Stimulated activated CD8-positive, alpha-beta memory T cell treated with anti-CD3 and anti-CD28 coated beads, Interleukin-12 subunit alpha, Interleukin-12 subunit beta, amount 100 ng/mL, for 24 hours (primary cell): ENCODE results near the gene PILRA.
"Not testable (repeated sequence)": the region's sequence is repeated elsewhere in the genome, so short reads cannot be mapped to it uniquely, and the experiment has no call there.

Experiments
- DNase-seq: peaks from one replicate; pipeline ENCODE4 v3.0.0-alpha.2; 2020; ENCODE audit errors: extremely low read depth

PILRA gene

GRCh38 chr7:100434297-100435144, 61.2 kb downstream of the PILRA start:
- no peak for DNase-seq

- DNase-seq: no peak
Observed at GRCh38 chr7:100435401-100436304, 62.4 kb downstream of the PILRA start.

- DNase-seq: no peak
Observed at GRCh38 chr7:100437150-100438100, 64.1 kb downstream of the PILRA start.

GRCh38 chr7:100438172-100438571, 64.9 kb downstream of the PILRA start:
- DNase-seq: no peak

GRCh38 chr7:100438731-100439130, 65.4 kb downstream of the PILRA start:
- not testable (repeated sequence) for DNase-seq

GRCh38 chr7:100439244-100439643, 66.0 kb downstream of the PILRA start:
- DNase-seq: not testable (repeated sequence)

GRCh38 chr7:100441641-100442535, 68.6 kb downstream of the PILRA start:
- no peak for DNase-seq

GRCh38 chr7:100443096-100443840, 70.0 kb downstream of the PILRA start:
- DNase-seq: no peak

- DNase-seq: no peak
Observed at GRCh38 chr7:100444311-100445278, 71.3 kb downstream of the PILRA start.

- DNase-seq: no peak
Observed at GRCh38 chr7:100446040-100446439, 72.8 kb downstream of the PILRA start.

GRCh38 chr7:100447363-100447762, 74.1 kb downstream of the PILRA start:
- not testable (repeated sequence) for DNase-seq

GRCh38 chr7:100449190-100449795, 76.0 kb downstream of the PILRA start:
- DNase-seq: no peak
